GM18907 (cell line): ENCODE measurements around the gene TSEN54.
A peak's percentile ranks its signal among the peaks of the same experiment; 100 is the strongest.

Experiments
- ATAC-seq: cut with Tn5 transposase; IDR thresholded peaks from one replicate; pipeline ENCODE4 v1.9.1; 2021; ENCODE audit warnings: mild to moderate bottlenecking, moderate library complexity; ENCODE audit not compliant: unreplicated experiment

Gene TSEN54

DNA sequence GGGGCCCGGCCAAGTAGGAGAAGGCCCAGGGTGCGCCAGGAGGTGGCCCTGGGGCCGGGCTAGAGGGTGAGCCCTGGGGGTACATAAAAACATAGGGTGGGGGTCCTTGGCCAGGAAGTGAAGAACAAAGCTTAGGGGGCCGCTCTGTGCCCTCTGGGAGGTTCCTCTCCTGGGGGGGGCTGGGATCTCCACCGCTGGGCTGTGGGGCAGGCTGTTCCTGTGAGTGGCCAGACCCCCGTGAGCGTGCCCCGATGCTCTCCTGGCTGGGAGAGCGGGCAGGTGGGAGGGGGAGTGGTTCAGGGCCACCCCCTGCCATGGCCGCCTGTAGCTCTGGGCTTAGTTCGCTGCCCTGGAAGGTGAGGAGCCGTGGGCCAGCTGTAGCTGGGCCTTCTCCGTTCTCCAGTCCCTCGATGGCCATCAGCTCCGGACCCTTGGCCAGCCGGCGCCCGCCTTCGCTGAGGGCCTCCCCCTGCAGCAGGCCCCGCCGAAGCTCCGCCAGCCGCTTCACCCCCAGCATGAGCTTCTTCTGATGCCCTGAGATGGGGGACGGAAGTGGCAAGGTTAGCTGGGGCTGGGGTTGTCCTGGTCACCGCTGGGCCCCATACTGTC, 13.5 kb upstream of the TSEN54 start:
- no peak for ATAC-seq

DNA sequence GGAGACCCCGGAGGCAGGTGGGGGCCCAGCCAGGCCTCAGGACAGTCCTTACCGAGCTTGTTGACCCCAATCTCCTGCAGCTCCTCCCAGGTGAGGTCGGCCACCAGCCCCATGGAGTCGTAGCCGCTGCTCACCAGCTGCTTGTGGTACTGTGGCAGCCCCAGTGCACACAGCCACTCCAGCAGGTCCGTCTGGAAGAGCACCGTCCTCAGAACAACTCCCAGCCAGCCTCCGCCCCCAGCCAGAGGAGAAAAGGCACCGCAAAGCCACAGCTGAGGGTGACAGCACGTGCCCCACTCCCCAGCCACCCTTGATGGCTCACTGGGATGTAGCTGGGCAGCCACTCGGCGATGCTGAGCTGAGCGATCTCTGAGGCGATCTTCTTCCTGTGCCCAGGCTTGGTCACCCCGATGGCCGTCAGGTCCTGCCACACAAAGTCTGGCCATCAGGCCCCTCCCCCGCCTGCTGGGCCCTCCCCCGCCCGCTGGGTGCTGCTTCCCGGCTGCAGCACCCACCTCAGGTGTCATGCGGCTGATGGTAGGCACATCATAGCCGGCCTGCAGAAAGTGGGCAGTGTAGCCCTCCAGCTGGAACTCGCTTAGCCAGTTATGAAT, 12.9 kb upstream of the TSEN54 start:
- ATAC-seq = no peak

DNA sequence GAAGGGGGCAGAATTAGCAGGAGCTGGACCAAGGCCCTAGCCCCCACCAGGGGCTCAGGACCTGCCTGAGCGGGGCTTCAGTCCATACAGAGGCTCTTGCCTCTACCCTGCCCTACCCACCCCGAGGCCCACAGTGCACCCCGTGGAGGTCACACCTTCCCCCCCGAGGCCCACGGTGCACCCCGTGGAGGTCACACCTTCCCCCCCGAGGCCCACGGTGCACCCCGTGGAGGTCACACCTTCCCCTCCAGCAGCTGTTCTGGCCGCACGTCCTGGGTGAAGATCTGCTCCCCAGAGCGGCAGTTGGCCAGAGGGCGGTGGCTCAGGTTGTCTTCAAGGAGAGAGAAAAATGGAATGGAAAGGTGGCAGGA, 12.4 kb upstream of the TSEN54 start:
- no peak for ATAC-seq

GRCh38 chr17:75504347-75505151, 11.8 kb upstream of the TSEN54 start:
- no peak for ATAC-seq

DNA sequence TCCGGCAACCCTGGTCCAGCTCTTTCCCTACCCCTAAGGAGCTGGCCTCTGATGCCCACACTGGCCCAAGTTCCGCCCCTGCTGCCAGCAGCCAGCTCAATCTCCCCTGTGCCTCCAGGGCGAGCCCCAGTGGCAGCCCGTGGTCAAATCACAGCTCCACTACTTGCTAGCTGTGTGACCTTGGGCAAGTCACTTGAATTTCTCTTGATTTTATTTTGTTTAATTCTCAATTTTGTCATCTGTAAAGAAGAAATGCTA, 11.2 kb upstream of the TSEN54 start:
- no peak for ATAC-seq

- ATAC-seq = no peak
These were observed 10.7 kb upstream of the TSEN54 start for GRCh38 chr17:75505640-75506039.

GRCh38 chr17:75506134-75506533, 10.2 kb upstream of the TSEN54 start:
- ATAC-seq = no peak

DNA sequence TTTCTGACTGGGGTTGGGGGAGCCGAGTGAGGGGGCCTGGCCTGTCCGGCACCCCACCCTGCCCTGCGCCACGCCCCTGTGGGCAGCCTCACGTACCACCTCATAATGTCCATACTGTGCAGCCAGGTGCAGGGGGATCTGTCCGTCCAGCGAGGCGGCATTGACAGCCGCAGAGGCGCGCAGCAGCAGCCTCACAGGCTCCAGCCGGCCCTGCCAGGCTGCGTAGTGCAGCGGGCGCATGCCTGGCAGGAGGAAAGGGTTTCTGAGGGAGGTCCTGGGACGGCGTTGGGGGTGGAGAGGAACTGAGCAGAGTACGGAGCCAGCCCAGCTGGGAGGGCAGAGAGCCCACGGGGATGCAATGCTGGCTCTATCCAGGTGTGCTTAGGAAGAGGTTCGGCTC, 9.4 kb upstream of the TSEN54 start:
- no peak for ATAC-seq

- no peak for ATAC-seq
These were observed 8.3 kb upstream of the TSEN54 start for GRCh38 chr17:75507733-75508719.

DNA sequence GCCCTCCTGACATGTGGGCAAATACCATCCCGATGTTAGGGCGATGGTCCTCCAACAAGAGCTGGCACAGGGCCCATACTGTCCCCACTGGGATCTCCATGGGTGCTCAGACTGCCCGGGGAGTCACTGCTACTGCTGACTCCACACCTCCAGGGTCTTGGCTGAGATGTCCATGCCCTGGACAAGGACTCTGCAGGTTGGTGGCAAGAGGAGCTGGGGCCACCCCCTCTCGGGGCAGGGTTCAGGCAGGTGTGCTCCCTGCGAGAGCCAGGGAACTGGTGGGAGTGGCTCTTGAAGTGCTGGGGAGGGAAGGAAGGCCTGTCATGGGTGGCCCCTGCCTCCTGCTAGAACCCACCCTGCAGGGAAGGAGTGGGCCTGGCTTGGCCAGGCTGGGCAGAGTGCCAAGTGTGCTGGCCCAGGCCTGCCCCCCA, 7.4 kb upstream of the TSEN54 start:
- ATAC-seq = no peak

DNA sequence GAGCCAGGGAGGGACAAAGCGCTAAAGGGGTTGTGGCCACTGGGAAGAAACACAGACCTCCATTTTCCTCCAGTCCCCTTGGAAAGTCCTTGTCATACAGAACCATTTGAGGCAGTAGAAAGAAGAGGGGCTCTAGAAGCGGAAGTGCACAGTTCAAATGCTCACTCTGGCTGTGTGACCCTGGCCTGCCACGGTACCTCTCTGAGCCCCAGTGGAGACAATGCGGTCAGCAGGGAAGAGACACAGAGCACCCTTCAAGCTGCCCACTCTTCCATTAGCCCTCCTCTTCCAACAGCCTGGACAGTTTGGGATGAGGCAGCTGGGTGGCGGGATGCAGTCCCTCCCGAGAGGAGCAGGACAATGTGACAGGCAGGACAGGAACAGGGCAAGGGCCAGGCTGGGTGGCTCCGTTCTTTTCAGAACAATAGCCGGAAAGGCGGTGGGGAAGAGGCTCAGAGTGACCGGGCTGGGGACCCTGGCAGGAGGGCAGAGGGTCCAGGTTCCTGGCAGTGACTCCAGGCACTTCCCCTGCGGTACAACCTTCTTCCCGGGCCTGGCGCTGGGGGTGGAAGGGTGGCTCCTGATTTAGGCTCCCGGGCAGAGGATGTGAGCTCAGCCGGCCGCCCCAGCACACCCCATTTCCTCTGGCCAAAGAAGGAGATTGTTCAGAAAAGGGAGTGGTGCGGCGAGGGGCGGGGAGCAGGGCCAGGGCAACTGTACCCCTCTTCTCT, 6.6 kb upstream of the TSEN54 start:
- ATAC-seq = no peak

GRCh38 chr17:75511270-75511609, 5.1 kb upstream of the TSEN54 start:
- ATAC-seq = no peak

GRCh38 chr17:75511610-75512575, 4.4 kb upstream of the TSEN54 start:
- no peak for ATAC-seq

DNA sequence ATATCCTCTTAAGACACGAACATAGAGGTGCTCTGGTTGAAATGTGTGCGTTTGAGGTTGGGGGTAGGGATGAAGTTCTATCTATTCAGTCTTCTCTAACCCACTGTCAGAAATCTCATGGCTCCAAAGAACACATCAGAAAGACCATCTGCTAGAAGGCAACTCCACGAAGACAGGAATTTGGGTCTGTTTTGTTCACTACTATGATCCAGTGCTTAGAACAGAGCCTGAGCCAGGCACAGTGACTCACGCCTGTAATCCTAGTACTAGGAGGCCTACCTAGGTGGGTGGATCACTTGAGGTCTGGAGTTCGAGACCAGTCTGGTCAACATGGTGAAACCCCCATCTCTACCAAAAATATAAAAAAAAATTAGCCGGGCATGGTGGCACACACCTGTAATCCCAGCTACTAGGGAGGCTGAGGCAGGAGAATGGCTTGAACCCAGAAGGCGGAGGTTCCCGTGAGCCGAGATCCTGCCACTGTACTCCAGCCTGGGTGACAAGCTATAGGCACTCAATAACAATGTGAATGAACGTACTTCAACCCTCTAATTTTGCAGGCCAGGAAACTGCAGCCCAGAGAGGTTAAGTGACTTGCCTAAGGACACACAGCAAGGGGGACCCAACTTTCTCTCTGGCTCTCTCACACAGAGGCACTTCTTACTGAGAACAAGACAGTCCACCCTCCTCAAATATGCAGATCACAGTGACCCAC, 3.2 kb upstream of the TSEN54 start:
- ATAC-seq = no peak

DNA sequence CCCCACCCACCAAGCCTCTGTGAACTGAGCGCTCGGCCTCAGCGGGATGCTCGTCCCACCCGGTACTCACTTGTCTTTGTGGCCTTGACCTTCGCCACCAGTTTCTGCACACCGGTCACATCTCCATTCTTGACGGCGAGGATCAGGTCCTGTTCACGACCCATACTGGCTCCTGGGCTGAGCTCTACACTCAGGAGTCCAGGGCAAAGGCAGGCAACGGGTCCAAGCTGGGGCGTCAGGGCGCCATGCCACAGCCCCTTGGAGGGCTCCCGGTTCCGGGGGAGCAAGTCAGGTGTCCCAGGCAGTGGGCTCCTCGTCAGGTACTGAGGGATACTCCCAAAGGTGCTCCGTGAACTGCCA, 2.7 kb upstream of the TSEN54 start:
- no peak for ATAC-seq

DNA sequence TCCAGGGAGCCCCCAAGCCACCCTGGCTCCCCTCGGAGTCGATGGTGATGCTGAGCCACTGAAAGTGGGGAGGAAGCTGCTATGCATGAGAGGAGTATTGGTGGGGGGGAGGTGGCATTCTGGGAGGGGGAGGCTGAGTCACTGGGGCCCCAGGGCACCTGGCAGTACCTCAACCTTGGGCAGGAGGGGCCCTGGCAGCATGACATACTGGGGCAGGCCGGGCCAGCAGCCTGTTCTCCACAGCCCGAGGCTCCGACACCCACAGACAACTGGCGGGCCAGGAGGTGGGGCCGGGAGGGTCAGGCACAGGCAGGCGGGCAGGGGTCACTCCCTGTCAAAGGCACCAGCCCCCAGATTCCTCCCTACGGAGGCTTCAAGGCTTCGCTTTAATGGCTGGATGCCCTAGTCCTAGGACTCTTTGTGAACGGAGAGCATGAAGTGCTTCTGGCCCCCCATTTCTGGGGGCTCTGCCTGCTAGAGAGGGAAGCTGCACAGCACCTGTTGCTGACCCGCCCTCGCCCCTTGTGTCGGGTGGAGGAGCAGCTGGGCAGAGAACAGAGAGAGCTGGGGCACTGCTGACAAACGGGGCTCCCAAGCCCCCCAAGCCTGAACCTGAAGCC, 1.9 kb upstream of the TSEN54 start:
- no peak for ATAC-seq

DNA sequence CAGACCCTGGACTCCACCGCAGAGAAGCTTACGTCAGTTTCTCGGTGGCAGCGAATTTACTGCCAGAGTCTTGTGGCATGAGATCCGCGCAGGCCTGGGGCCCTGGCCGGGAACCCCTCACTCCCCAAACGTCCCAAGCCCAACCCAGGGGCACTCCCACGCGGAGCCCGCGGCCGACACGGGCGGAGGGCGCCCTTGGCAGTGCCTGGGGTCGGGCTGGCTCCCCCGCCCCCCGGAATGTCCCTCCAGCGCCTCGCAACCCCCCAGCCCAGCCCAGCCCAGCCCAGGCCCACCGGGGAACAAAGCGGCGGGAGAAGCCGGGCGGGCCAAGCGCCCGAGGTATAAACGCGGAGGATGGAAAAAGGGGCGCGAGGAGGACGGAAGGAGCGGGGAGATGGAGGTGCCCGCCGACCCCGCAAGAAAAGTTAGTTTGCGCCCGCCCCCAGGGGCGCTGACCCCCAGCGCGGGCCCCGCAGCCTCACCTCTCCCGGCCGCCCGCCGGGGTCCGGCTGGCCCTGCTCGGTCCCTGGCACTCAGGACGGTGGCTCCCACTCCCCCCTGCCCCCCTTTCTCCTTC, 1.3 kb upstream of the TSEN54 start:
- peak; percentile 1 for ATAC-seq

DNA sequence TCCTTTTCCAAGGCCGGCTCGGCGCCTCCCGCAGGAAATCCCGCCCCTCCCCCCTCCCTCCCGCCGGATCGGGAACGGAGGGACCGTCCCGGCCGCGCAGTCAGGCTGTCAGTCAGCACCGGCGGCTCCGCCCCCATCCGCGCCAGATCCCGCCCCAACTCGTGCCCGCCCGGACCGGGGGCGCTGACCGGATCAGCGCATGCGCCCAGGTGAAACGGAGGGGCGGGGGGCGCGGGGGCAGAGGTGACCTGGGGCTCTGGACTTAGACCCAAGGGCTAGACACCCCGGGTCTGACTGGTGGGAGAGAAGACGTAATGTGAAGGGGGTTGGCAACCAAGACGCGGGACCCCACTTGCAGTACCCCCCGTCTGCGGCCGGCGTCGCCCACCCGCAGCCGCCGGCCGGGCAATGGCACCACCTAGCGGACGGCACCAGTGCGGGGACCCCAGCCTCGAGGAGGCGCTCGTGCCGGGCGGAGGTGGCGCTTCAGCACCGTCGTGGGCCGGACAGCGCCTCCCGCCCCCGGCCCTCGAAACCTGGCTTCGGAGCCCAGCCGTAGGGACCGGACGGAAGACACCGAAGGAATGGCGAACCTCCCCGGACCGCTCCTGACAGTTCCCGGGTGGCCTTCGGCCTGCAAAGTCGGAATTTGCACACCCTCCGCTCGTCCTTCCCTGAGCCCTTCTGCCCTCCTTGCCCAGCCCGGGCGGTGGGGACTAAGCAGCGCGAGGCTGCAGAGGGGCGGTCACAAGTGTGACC, 653 bp upstream of the TSEN54 start, which contains the start of gene CASKIN2:
CASKIN2 (minus strand) TSS at position 42 of the 759 bp plus-strand sequence. CDS start 1,733 bp downstream, outside the sequence.
- peak; percentile 56 for ATAC-seq
